GM19455 (cell line): Measurements from ENCODE around the gene VPS13D.
"Not testable (repeated sequence)": the region's sequence is repeated elsewhere in the genome, so short reads cannot be mapped to it uniquely, and the experiment has no call there.

ENCODE experiments used
- ATAC-seq: cut with Tn5 transposase; IDR thresholded peaks from one replicate; pipeline ENCODE4 v1.9.1; 2021; ENCODE audit not compliant: unreplicated experiment

VPS13D gene

GRCh38 chr1:12506281-12507280 is 276.8 kb downstream of the VPS13D start:
- no peak for ATAC-seq

GRCh38 chr1:12507631-12508030 is 277.8 kb downstream of the VPS13D start:
- no peak for ATAC-seq

GRCh38 chr1:12508849-12509248 is 279.0 kb downstream of the VPS13D start:
- ATAC-seq, result no peak

- no peak for ATAC-seq
Measured at GRCh38 chr1:12511128-12511484, 281.3 kb downstream of the VPS13D start.

GRCh38 chr1:12511516-12512468 is 282.0 kb downstream of the VPS13D start:
- ATAC-seq, result no peak

GRCh38 chr1:12513181-12513580 is 283.4 kb downstream of the VPS13D start:
- no peak for ATAC-seq

- ATAC-seq, result no peak
Measured at GRCh38 chr1:12514590-12514989, 284.8 kb downstream of the VPS13D start.

GRCh38 chr1:12515234-12515633 is 285.4 kb downstream of the VPS13D start:
- no peak for ATAC-seq

- no peak for ATAC-seq
Measured at GRCh38 chr1:12516741-12517140, 286.9 kb downstream of the VPS13D start.

GRCh38 chr1:12518931-12519692 is 289.3 kb downstream of the VPS13D start:
- no peak for ATAC-seq

GRCh38 chr1:12519693-12520364 is 290.0 kb downstream of the VPS13D start:
- no peak for ATAC-seq

- ATAC-seq, result no peak
Measured at GRCh38 chr1:12521096-12521495, 291.3 kb downstream of the VPS13D start.

- ATAC-seq, result not testable (repeated sequence)
Measured at GRCh38 chr1:12522780-12523179, 292.9 kb downstream of the VPS13D start.

GRCh38 chr1:12524266-12524665 is 294.4 kb downstream of the VPS13D start:
- no peak for ATAC-seq

GRCh38 chr1:12525311-12526181 is 295.7 kb downstream of the VPS13D start:
- no peak for ATAC-seq

GRCh38 chr1:12527564-12527963 is 297.7 kb downstream of the VPS13D start:
- ATAC-seq, result no peak

- no peak for ATAC-seq
Measured at GRCh38 chr1:12528021-12528852, 298.4 kb downstream of the VPS13D start.

GRCh38 chr1:12529640-12530174 is 299.9 kb downstream of the VPS13D start:
- no peak for ATAC-seq
